HG02884 (cell line): ENCODE data around the gene SERPINA5.

Experiments used
- ATAC-seq: cut with Tn5 transposase; IDR thresholded peaks from one replicate; pipeline ENCODE4 v1.9.1; 2021; ENCODE audit warnings: mild to moderate bottlenecking, moderate library complexity; ENCODE audit not compliant: unreplicated experiment

SERPINA5 gene, protein sequence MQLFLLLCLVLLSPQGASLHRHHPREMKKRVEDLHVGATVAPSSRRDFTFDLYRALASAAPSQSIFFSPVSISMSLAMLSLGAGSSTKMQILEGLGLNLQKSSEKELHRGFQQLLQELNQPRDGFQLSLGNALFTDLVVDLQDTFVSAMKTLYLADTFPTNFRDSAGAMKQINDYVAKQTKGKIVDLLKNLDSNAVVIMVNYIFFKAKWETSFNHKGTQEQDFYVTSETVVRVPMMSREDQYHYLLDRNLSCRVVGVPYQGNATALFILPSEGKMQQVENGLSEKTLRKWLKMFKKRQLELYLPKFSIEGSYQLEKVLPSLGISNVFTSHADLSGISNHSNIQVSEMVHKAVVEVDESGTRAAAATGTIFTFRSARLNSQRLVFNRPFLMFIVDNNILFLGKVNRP

DNA sequence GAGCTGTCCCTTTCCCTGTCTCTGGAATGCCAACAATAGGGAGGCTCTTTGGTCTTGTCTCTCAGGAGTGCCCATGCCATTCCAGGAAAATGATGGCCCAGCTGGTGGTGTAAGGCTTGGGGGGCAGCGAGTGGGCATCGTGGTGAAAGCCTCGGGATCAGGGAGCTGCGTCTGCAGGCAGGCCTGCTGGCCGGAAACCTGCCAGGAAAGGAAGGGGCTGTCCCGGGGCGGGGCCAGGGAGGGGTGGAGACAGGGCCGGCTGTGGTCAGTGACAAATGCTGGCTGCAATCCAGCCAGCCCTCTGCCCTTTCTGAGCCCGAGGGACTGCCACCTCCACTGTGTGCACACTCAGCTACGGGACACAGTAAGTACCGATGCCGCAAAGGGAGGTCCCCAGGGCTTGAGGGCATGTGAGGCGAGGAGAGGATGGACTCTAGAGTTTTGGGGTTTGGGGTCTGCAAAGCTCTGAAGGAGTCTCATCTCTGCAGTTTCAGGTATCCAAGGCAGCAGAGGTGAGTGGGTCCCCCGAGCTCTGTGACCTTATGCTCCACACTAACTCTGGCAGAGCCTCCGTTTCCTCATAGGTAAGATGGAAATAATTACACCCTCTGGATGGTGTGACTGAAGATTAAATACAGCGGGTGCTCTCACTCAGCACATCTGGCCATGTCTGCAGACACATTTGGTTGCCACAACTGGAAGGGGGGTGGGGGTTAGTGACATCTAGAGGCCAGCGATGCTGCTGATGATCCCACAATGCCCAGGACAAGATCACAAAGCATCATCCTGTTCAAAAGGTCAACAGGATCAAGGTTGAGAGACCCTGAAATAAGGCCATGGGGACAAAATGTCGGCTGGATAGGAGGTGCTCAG is at the start of gene SERPINA5:
TSS of gene SERPINA5 (plus strand) at position 300 of the 873 bp plus-strand sequence. CDS start 5,937 bp downstream, outside the sequence.
- no peak for ATAC-seq

DNA sequence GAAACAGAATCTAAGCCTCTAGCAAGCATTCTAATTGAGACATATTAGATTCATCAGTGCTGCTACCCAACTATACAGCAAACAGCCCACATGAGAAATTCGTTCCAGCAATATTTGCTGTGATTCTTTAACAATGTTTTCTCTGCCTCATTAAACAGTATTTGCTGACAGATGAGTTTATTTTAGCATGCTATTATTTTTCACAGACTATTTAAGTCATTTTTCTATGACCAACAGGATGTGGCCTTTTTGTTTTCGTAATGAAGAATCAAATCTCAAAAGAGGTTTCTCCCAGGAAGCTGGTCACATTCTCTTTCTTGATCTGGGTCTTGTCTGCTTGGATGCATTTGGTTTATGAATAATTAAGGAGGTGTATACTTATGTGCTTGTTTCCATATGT is 48.8 kb upstream of the SERPINA5 start:
- no peak for ATAC-seq

DNA sequence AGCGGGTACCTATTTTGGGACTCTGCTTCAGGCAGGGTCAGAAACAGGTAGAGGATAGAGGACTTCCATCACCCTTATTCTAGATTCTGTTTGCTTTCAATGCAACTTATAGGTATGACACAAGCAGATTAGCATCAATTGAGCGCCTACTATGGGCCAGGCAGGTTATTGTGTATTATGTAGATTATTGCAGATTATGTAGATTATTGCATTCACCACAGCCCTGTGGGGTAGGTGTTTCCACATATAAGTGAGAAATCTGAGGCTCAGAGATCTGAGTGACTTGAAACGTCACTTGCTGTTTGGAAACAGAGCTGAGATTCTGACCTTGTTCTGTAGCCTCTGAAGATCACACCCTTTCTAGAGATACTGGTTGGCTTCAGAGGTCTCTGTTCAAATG is 45.7 kb upstream of the SERPINA5 start:
- no peak for ATAC-seq

DNA sequence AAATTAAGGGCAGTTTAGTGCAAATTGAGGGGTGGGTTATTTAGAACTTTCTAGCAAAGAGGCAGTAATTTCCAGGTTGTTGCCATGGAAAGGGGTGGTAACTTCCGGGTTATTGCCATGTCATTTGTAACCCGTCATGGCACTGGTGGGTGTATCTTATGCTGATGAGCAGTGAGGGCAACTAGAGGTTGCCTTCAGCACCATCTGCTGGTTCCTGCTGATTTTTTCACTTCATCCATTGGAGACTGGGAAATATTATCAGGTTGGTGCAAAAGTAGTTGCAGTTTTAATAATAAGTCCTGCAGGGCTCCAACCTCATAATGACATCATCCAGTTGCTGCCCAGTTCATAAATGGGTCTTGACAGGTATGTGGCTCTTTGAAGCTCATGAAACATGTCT is 44.4 kb upstream of the SERPINA5 start:
- no peak for ATAC-seq

DNA sequence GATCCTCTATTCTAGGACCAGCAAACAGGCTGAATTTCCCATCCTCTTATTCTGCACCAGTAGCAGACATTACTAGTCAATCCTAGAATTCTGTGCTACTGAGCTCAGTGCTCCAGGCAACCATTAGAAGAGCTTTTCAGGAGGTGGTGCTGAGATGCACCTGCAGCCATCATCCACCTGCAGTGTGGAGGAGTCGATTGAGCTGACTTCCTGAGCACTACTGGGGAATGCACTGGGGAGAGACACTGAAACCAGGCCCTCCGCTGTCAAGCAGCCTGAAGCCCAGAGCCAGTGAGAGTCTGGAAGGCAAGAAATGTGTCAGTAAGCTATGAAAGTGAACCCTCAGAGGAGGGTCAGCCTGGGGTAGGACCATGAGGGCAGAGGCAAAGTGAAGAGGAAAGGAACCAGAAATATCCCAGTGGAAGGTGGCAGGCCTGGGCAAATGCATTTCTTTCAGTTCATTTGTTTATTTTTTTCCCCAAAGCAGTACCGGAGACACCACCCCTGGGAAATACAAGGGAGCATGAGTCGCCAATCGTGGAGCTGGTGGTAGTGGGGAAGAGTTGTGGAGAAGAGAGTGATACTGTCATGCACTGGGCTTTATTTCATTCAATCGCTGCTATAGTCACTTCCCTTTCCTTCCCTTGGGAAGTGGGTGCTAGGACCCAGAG is 43.0 kb upstream of the SERPINA5 start:
- no peak for ATAC-seq

DNA sequence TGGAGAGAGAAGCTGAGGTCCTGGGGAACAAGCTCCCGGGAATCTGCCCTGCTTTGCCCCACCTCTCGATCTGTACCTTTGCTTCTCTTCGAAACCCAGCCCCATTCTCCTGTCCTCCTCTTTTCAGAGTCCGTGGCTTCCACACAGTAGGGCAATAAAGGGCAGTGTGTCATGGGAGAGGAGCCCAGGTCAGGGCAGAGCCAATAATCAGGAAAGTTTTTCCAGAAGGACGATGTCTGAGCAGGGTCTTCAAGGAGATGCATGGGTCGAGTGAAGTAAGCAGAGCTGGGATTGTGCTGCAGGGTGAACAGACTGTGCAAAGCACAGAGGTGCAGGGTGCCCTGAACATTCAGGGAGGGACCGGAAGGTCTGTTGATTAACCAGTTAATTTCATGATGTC is 42.0 kb upstream of the SERPINA5 start:
- no peak for ATAC-seq

DNA sequence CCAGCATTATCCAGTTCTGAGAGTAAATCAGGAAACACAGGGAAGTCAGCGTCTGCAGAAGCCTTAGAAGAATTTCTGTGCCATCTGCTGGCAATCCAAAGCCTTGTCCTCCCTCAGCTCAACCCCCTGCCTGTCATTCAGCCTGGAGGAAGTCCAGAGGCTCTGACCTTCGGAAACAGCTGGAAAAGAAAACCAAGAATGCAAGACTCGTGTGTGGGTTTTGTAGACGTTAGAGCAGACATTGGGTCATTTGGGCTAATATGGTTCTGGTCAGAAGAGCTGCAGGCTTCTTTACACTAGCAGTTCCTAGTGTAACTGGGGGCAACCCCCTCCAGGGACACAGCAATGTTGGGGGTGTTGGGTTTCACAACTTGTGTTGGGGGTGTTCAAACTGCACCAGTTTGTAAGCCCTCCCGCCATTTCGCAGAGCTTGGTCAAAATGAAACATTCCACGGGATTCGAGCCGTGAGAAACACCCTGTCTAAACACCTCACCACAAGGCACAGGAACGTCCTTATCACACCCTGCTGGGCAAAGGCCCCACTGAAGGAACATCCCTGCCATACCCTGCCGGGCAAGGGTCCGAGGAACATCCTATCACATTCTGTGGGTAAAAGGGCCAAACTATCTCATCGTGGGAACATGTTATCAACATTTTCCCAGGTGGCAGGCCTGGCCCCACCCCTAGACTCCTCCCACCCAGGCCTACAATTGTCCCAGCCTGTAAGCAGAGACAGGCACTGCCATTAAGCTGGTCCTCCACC is 41.0 kb upstream of the SERPINA5 start:
- ATAC-seq = no peak

DNA sequence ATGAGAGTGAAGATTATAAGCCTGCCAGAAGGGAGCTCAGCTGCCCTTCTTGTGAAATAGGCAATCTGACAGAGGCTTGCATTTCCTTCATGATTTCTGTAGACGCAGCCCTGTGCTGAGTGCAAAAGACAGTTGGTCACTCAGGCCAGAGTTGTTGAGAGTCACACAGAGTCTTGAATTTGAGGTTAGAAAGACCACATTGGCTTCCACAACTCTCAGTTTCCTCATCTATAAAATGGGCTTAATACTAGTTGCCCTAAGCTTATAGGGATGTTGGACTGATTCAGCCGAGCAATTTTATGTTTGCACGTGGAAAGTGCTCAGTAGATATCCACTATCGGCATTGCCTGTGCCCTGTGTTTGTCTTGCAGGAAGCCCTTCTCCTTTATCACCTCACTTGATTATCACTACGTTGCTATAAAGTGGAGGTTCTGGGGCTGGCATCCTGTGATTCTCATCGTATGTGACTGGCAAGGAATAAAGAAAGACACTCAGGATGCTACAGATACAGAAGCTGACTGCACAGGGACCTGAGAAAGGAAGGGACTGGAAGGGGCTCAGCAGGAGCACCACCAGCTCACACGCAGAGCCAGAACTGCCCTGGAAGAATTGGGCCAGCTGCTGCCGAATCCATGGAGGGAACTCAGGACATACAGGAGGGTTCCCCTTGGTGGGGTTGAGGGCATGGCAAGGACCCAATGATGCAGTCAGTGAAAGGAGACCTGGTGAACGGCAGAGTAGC is 39.8 kb upstream of the SERPINA5 start:
- no peak for ATAC-seq

DNA sequence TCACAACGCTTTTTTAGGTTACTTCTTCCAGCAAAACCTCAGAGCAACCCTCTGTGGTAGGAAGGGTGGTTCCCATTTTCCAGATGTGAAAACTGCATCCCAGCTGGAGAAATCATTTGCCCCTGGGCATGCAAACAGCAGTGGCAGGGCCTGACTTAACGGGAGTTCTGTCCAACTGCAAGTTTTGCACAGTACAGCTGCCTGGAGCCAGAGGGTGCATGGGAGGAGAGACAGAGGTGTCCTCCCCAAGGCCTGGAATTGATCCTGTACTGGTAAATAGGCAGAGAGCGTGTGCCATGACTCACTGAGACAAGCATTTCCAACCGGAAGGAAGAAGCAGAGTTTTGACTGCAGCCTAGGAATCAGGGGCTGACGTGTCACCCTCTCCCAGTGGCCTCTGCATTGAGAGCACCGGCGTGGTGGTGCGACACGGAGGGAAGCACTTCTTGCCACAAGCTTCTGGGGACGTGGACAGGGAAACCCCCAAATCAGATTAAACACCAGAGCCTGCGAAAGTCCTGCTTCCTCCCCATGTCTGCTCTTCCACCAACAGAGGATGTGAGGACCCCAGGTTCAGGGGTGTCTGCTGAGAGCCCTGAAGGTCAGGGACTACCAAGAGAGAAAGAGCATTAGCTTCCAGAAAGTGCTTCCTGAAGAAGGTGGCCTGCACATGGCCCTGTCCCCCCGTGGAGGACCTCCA is 39.0 kb upstream of the SERPINA5 start:
- ATAC-seq = no peak

DNA sequence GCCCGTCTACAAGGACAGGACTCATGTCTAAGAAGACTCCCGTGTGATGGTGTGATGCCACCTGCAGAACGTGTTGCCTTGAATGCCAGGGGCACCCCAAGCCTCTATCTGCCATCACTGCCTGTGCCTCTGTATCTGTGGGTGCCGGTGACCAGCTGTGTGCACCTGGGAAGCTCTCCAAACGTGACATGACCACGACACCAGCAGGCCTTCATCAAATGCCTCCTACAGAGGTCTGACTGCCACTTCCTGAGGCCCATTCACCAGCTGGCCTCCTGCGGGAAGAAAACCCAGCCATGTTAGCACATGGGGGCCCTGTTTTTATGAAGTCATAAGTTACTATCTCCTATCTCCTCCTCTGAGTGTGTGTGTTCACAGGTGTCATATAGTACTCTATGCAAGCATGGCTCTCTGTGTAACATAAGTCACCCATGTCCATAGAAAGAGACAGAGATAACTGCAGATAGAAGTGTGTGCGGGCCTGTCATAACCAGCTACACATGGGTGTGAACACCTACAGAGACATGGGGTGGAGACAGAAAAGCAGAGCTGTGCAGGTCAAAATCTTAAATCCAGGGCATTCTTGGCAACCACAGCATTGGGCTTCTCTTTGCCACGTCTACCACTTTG is 38.3 kb upstream of the SERPINA5 start:
- no peak for ATAC-seq

DNA sequence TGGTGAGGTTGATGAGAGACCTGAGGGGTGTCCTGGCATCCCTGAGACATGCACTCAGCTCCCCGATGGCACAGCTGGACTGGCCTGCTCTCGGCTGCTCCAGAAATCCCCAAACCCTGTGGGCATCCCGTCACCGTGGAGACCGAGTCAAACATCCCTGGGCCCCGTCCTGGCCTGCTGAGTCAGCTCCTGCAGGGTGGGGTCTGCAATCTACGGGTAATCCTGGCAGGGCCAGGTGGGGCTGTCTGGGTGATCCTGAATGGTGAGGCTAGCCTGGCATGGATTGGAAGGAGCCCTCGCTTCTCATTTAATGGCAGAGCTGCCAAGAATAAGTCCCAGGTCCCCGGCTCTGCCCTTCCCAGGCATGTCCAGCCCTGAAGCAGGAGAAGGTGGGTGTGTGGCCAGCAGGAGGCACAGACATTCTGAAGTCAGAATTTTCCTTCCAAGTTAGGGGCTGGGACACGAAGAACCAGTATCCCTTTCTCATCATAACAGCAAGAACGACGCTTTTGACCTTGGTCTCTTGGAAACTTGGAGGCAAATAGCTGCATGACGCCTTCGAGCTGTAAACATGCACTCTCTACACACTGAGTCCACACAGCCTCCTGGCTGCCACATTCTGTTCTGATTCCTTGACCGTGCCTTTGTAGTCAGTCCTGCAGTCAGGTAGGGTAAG is 37.6 kb upstream of the SERPINA5 start:
- no peak for ATAC-seq

DNA sequence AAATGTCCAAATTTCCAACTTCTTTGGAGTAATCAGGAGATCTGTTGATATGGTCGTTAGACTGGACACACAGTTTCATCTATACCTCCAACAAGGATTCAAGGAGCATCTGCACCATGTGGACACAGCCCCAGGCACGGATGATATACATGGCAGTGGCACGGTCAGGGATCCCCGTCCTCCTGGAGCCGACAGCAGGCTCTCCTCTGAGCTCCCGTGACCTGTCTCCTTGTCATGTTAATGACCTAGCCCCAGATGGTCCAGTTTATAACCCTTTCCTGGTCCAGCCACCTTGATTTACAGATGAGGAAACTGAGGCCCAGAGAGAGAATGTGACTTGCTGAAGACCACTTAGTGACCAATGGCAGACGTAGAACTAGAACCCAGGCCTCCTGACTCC is 36.5 kb upstream of the SERPINA5 start:
- no peak for ATAC-seq

DNA sequence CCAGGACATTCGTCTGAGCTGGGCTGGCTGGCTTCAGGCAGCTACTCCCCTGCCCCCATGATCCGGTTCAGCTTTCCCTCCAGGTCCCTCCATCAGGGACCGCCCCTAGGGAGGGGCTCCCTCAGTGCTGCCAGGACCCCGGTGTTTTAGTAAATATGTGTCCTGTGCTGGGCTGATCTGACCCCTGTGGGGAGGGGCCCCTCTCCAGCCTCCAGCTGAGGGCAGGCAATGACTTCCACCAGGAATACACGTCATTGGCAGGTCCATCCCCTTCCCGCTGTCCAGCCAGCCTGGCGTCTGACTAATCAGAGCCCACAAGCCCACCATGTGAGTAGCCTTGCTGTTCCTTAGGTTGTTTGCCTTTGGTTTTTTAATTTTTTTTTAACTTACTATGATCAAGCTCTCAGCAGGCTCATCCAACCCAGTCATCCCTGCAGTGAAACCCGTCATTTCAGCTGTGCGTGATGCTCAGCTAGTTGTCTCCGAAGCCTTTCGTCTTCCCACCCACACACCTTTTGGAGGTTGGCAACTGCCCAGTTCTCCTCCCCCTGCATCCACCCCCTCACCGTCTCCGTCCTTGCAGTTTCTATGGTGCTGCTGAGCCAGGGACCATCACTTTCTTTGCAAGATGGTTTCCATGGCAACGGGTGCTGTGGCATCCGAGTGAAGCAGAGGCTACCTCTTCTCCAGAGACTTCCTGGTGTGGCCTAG is 35.9 kb upstream of the SERPINA5 start:
- ATAC-seq = no peak

DNA sequence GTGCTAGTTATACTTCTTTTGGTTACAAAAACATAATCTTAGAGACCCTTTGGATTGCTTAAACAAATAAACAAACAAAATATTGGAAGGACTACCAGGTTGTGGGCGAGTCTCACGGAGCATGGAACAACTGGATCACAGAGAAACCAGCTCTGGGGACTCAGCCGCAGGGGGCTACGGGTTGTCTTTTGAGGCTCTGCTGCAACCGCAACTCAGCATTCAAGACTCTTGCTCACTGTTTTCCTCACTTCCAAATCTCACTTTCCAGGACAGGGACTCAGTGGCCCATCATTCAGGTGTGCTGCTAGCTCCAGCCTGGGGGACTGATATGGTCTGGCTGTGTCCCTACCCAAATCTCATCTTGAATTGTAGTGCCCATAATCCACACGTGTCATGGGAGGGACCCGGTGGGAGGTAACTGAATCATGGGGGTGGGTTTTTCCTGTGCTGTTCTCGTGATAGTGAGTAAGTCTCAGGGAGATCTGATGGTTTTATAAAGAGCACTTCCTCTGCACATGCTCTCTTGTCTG is 34.0 kb upstream of the SERPINA5 start:
- ATAC-seq = no peak

DNA sequence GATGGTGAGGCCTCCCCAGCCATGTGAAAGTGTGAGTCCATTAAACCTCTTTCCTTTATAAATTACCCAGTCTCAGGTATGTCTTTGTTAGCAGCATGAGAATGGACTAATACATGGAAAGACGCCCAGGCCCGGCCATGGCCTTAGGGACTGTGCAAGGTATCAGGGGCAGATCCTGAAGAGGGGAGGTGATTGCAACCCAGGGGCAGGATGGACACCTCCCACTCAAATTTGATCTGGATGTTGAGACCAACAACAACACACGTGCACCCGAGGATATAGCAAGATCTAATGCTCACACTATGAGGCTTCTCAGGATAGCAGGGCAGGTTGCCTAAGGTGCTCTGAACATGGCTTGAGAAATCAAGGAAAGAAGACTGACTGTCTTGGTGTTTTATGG is 33.5 kb upstream of the SERPINA5 start:
- no peak for ATAC-seq

DNA sequence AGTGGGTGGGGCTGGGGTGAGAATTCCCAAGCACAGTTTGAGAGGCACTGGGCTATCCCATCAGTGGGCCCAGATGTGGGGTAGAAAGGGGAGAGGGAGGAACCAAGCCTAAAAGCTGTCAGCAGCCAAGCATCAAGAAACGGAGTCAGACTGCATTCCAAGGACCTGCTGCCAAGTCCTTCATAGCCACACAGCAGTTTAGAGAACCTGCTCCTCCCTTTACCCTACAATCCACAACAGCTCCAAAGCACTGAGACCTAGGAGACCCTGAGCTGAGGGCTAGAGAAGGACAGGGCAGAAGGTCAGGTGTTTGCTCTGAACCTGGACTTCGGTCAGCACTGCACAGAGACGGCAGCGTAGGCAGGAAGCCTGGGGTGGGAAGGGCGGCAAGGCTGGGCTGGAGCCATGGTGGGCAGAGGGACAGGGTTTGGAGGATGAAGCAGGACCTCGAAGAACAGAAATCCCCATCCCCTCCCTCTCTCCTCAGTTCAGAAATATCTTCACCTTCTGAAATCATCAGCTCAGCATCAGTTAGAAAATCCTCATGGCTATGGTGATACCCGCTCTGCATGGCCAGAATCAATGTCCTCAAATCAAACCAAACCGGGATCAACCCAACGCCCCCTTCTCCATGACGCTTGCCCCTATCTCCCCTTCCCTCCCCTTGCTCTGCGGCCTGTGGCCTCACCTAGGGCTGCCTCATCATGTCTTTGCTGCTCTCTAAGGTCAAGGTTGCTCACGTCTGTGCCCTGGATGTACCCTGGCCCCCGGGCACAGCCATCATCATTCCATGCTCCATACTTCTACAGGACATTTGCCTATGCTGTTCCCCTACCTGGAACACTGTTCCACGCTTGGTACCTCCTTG is 32.9 kb upstream of the SERPINA5 start:
- no peak for ATAC-seq
